NCI-H226 (cell line): ENCODE measurements around the gene PEX3.
A peak's percentile ranks its signal among the peaks of the same experiment; 100 is the strongest.
"Not testable (repeated sequence)": the region's sequence is repeated elsewhere in the genome, so short reads cannot be mapped to it uniquely, and the experiment has no call there.

Source experiments
- DNase-seq: peaks from one replicate; pipeline ENCODE4 v3.0.0-alpha.2; 2015

The PEX3 gene

DNA sequence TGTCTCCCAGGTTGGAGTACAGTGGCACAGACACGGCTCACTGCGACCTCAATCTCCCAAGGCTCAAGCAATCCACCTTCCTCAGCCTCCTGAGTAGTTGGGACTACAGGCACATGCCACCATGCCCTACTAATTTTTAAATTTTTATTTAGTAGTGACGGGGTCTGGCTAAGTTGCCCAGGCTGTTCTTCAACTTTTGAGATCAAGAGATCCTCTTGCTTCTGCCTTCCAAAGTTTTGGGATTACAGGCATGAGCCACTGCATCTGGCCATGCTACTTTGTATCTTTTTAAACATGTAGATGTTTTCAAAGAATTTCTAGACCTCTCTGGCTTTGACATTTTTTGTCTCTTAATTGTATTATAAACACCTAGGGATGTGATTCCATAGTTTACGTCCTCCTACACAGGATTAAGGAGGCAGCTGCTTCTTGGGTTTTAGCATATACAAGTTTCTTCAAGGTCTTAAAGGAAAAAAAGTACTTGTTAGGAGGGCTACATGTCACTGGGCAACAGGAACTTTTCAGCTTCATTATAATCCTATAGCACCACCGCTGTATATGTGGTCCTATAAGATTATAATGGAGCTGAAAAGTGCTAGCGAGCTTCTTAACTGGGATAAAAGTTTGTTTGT, 1.4 kb upstream of the PEX3 start:
- DNase-seq = no peak

DNA sequence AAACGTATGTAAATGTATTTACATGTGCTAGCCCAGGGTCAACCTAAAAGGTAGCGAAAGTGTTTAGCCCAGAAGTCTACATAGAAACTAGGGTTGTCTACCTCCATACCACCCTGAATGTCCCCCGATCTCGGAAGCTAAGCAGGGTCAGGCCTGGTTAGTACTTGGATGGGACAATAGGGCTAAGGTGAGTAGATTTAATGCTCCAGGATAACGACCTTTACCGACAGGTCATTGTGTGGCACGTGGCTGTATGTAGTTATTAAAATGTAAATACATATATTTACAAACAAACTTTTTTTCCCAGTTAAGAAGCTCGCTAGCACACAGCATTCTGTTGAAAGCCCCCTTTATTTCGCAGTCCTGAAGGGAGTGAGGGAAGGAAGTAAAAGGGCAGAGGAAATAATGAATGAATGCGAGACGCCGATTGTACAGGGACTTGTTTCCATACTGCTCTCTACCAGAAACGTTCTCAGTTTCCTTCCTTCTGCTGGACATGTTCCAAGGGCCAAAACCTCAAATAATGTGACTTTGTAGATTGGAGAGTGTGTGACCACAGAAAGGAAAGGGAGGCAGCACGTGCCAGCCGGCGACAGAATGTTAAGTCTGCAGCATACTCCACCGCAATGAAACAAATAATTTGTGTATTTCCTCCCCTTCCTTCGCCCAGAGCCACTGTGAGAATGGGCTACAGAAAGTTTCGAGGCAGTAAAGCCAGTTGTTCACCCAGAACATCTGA, 722 bp upstream of the PEX3 start:
- no peak for DNase-seq

DNA sequence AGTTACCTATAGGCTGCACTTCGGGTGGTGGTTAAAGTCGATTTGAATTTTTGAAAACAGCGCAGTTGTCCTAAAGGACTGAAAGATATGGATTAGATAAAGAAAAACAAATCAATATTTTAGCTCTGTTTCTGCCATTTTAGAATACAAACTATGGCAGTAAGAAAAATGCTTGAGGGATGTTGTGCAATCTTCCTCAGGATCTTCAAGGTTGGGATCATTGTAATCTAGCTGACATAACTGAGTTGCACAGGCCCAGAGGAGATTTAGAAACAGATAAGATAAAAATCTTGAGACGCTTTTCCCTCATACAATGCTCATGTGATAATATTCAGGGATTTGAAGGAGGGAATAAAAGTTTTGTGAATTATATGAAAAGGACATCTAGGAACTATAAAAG, 926 bp downstream of the PEX3 start:
- DNase-seq = no peak

- DNase-seq = peak; percentile 38
These were observed 7.2 kb downstream of the PEX3 start for GRCh38 chr6:143457563-143458359.

DNA sequence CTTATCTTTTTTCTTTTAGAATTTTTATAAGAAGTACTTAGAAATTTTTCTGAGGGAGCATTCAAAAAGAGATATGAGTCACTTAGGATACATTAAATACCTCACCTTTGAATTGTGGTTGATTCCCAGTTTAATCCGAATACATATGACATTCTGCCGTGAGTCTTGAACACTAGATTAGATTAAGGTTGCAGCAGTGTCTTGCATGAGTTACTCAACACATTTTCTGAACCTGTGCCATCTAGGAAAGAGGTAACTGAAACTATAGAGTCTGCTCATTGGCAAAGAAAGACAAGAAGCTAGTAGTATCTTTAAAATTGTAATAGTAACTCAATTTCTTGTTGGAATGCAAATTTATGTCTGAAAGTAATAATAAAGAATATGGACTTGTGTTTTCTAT, 14.9 kb downstream of the PEX3 start:
- DNase-seq = peak; percentile 69

GRCh38 chr6:143468026-143468425, 17.4 kb downstream of the PEX3 start:
- no peak for DNase-seq

- DNase-seq = not testable (repeated sequence)
These were observed 18.2 kb downstream of the PEX3 start for GRCh38 chr6:143468823-143469222.

DNA sequence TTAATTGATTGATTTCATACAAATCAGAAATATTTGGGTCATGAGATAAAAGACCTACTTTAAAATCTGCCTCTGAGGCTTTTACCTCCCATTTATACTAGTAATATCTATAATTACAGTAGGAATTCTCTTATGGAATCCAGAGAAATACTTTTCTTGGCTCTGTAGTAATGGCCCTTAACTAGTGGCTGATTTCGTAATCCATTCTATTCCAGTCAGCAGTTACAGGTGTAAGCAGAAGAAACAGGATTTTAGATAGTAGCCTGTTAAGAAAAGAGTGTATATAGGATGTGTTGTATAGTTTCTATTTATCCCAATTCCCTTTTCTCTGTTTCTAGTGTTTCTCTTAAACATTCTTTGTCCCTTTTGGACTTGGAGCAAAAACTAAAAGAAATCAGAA, 21.2 kb downstream of the PEX3 start:
- DNase-seq = no peak

- no peak for DNase-seq
These were observed 25.9 kb downstream of the PEX3 start for GRCh38 chr6:143476545-143476944.

DNA sequence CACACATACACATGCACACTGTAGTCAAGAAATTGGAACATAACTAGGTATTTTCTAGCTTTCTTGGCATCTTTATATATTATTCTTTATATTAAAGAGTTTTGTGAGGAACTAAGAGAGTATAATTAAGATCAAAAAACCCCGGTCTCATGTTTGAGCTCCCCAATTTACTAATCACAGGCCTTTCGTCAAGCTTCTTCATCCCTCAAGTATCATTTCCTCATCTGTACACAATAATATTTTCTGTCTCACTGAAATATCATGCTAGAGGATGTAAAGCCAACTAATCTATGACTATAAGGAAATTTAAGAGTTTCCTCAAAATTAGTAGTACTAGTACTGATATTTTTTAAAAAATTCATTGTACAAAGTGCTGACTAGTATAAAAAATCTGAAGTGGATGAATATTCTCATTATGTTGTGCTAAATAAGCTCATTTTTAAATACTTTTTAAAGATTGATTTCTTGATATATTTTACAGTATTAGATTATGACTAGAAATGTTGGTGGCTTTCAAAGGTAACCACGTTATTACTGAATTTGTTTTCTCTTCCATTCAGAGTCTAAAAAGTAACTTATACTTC, 28.0 kb downstream of the PEX3 start:
- no peak for DNase-seq

DNA sequence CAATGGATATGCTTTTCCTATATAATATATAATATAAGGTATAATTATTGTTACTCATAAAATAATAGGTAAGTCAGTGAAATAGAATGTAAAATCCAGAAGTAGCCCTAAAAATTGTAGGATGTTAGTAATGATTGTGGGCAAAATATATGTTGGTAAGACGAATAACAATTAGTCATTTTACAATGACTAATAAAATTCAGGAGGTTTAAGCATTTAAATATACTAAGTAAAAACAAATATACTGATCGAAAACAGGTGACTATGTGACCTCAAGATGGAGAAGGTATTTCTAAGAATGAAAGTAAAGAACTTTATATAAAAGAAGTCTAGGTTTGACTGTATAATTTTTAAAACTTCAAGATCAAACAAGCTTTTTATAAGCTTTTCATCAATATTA, 32.0 kb downstream of the PEX3 start:
- DNase-seq = no peak

- no peak for DNase-seq
These were observed 35.4 kb downstream of the PEX3 start for GRCh38 chr6:143485967-143486366.

GRCh38 chr6:143486752-143487151, 36.1 kb downstream of the PEX3 start:
- no peak for DNase-seq

GRCh38 chr6:143490244-143490643, 39.6 kb downstream of the PEX3 start:
- DNase-seq = no peak

DNA sequence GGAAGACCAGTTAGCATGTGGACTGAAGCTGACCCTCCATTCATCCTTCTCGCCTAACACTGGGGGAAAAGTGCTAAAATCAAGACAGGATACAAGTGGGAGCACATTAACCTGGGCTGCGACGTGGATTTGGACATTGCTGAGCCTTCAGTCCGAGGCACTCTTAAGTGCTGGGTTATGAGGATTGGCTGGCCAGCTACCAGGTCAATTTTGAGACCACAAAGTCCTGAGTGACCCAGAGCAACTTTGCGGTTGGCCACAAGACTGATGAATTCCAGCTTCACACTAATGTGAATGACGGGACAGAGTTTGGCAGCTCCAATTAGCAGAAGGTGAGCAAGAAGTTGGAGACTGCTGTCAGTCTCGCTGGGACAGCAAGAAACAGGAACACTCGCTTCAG, 40.2 kb downstream of the PEX3 start:
- no peak for DNase-seq

GRCh38 chr6:143496974-143497373, 46.4 kb downstream of the PEX3 start:
- no peak for DNase-seq

DNA sequence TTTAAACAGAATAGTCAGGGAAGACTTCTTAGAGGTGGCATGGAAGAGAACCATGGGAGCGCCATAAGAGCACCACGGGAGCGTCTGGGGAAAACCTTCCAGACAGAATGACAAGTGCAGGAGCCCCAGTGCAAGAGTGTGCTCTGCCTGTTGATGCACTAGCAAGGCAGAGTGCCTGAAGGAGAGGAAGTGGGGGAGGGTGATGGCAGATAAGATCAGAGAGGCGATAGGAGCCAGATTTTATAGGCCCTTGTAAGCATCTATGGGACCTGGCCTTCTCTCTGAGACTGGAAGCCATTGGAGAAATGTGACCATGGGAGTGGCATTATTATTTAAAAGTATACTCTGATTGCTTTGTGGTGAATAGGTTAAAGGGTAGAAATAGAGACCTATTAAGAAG, 47.8 kb downstream of the PEX3 start:
- no peak for DNase-seq

DNA sequence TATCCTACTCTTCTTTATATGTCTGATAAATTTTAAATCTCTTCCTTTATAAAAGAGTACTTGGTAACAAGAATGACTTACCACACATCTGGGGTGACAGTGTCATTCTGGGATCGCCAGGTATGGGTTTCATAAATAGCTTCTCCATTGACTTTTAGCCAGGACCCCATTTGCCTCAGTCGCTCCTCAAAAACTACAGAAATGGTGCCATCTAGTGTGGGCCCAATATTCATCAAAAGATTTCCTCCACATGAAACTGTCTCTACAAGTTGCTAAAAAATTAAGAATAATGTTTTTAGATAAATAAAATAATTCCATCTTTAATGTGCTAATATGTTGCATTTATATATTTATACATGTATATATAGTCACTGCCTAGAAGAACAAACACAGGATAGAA, 51.2 kb downstream of the PEX3 start:
- DNase-seq = no peak

DNA sequence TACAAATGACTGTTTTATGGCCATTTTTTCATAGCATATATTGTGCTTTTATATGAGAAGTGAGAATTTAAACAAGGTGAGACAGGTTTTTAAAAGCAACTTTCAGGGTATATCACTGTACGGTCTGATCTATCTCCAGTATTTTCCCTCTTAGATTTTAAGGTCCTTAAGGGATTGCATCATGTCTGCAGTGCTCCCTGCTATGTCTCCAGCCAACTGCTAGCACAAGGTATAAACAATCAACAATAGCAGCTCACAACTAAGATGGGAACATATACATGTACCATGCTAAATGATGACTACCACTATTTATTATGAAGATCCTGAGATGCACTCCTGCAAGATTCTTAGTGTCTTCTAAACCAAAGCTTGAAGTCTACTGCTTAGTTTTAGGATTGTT, 53.8 kb downstream of the PEX3 start:
- DNase-seq = no peak

- DNase-seq = no peak
These were observed 54.5 kb downstream of the PEX3 start for GRCh38 chr6:143505111-143505510.

DNA sequence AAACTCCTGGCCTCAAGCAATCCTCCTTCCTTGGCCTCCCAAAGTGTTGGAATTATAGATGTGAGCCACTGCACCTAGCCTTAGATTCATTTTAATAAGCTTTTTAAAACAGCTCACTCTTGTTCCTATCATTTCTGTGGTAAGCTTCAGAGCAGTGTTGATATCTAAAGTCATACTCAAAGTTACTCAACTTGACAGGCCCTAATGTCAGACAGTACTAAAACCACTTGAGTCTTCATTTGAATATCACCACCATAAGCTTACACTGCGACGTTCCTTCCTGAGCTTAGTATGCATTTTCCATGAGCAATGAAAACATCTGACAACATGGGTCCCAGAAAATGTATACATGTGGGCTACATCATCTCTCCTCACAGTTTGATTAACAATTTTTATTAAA, 54.9 kb downstream of the PEX3 start:
- DNase-seq = no peak

DNA sequence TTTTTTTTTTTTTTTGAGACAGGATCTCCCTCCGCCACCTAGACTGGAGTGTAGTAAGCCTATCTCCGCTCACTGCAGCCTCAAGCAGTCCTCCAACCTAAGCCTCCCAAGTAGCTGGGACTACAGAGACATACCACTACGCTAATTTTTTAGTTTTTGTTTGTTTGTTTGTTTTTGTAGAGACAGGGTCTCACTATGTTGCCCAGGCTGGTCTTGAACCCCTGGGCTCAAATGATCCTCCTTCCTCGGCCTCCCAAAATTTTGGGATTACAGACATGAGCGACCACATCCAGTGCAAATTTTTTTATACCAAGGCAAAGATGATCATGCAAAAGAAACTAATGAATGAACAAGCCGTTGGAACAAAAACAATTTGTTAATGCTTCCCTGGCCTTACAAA, 55.6 kb downstream of the PEX3 start:
- DNase-seq = no peak

DNA sequence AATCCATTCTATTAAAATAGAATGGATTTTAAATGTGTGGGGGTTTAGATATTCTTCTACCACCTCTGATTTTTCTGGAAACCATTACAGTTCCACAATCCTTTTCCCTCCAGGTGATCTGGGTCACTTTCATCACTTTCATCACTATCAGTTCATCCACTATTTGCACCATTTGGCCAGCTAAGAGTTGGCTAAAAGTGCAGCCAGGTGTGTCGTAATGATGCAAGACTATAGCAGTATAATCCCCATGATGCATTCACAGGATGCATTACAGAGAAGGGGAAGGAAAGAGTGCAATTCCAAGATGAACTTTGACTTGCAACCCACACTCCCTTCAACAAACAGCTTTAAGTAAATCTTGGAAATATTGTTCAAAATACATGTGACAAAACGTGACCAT, 56.0 kb downstream of the PEX3 start:
- no peak for DNase-seq
